CD4-positive, alpha-beta memory T cell (primary cell): ENCODE measurements around the gene BRCC3. TPM values are rescaled to one million over a fixed set of nuclear protein-coding genes. Genes with fewer than 3 reads are reported as not detected.

Experiments used
- CTCF ChIA-PET: fragments of 350-600 bp; sonication (Branson Sonifier 250); formaldehyde crosslinking; loops from one replicate; lab custom pipeline; 2021; ENCODE audit warnings: inconsistent platforms; ENCODE audit not compliant: partially characterized antibody; lab: Charles Lee
- POLR2A ChIA-PET: fragments of 350-600 bp; sonication (Branson Sonifier 250); formaldehyde crosslinking; loops from one replicate; lab custom pipeline; 2021; ENCODE audit not compliant: partially characterized antibody; lab: Charles Lee
- DNase-seq, 5 donors: peaks; one replicate each; pipeline versions ENCODE4 v3.0.0 to v3.0.0-alpha.2; 2020 to 2022; ENCODE audit warnings: mixed read lengths in 1 of 5
- H3K27ac ChIP-seq: one replicate; pipeline ENCODE4 v1.7.0; 2013; ENCODE audit warnings: low read depth, low read length
- H3K27me3 ChIP-seq: 2 replicates; pipeline ENCODE4 v1.7.0; 2013; ENCODE audit warnings: mild to moderate bottlenecking, low read length, moderate library complexity; ENCODE audit not compliant: insufficient read depth
- H3K36me3 ChIP-seq: 2 replicates; pipeline ENCODE4 v1.7.0; 2013; ENCODE audit warnings: mild to moderate bottlenecking, low read length, moderate library complexity; ENCODE audit not compliant: insufficient read depth
- H3K4me1 ChIP-seq: 2 replicates; pipeline ENCODE4 v1.7.0; 2013; ENCODE audit warnings: mild to moderate bottlenecking, low read length, moderate library complexity; ENCODE audit not compliant: insufficient read depth
- H3K4me3 ChIP-seq, 2 donors: one replicate each; pipeline ENCODE4 v1.7.0; 2013; ENCODE audit warnings: low read length in 2 of 2, mild to moderate bottlenecking in 1 of 2
- H3K9me3 ChIP-seq, 2 donors: one replicate each; pipeline ENCODE4 v1.7.0; 2013; ENCODE audit warnings: low read length in 2 of 2, control low read depth in 1 of 2; ENCODE audit not compliant: control insufficient read depth in 1 of 2
- H3K27ac Mint-ChIP-seq, 7 donors: one replicate each; pipeline ENCODE4 v1.8.0; 2020 to 2021; ENCODE audit warnings: mixed read lengths in 7 of 7, mild to moderate bottlenecking in 6 of 7, inconsistent platforms in 3 of 7, moderate library complexity in 3 of 7
- H3K27me3 Mint-ChIP-seq, 2 donors: one replicate each; pipeline ENCODE4 v1.8.0; 2020 to 2021; ENCODE audit warnings: mixed read lengths in 2 of 2
- H3K36me3 Mint-ChIP-seq, 2 donors: one replicate each; pipeline ENCODE4 v1.8.0; 2020 to 2021; ENCODE audit warnings: mixed read lengths in 2 of 2, inconsistent platforms in 1 of 2, mild to moderate bottlenecking in 1 of 2
- H3K4me1 Mint-ChIP-seq, 4 donors: one replicate each; pipeline ENCODE4 v1.8.0; 2020 to 2021; ENCODE audit warnings: mixed read lengths in 4 of 4, mild to moderate bottlenecking in 1 of 4
- H3K4me3 Mint-ChIP-seq, 8 donors: one replicate each; pipeline ENCODE4 v1.8.0; 2020 to 2021; ENCODE audit warnings: mixed read lengths in 8 of 8, mild to moderate bottlenecking in 7 of 8, moderate library complexity in 6 of 8, inconsistent platforms in 3 of 8
- H3K9me3 Mint-ChIP-seq, 8 donors: one replicate each; pipeline ENCODE4 v1.8.0; 2020 to 2021; ENCODE audit warnings: mixed read lengths in 8 of 8, mild to moderate bottlenecking in 5 of 8, inconsistent platforms in 3 of 8, moderate library complexity in 1 of 8
- intact Hi-C: fragments of 100-400 bp; cut with micrococcal nuclease; formaldehyde crosslinking; loops from one replicate; pipeline ENCODE4 v1.15.1; 2023
- polyA plus RNA-seq, 2 donors: library from polyadenylated mRNA; unstranded; fragments of 300-500 nt; fragmentation: Illumina TruSeq; gene quantifications; one replicate each; pipeline ENCODE4 v1.2.3, GENCODE V29; 2021
- total RNA-seq, 2 experiments: library from RNA; stranded (reverse); gene quantifications; one replicate each; pipeline ENCODE4 v1.2.3, GENCODE V29; 2021

Gene BRCC3
- total and polyA plus RNA-seq, 4 experiments from 2014 or later, result 18.8 to 30.1 (median 19.5) TPM

- CTCF ChIA-PET, result interaction anchor here (0.9 to 1.5 kb wide), 2 partner anchors 9 to 24 kb away, joined by 3 read pairs; no protein-coding TSS in a partner anchor
- Histone ChIP-seq H3K4me1 (no peaks in the 10 kb centered on the region), H3K9me3 (no peaks in the 10 kb centered on the region), H3K27ac (no peak overlapping the region), H3K4me3 (no peak overlapping the region), H3K27me3 (no peaks in the 10 kb centered on the region), H3K36me3 (no peaks in the 10 kb centered on the region)
- no peaks in the 10 kb centered on the region for H3K27me3 Mint-ChIP-seq
- H3K9me3 Mint-ChIP-seq, result no peaks in the 10 kb centered on the region
- no peak overlapping the region for H3K27ac Mint-ChIP-seq
- intact Hi-C loops, result no loop called here
- H3K4me3 Mint-ChIP-seq, result no peak overlapping the region
- no peaks in the 10 kb centered on the region for H3K36me3 Mint-ChIP-seq
- DNase-seq, result no peak
- POLR2A ChIA-PET, result no interaction called here
- H3K4me1 Mint-ChIP-seq, result no peaks in the 10 kb centered on the region
These were observed 98.6 kb downstream of the BRCC3 start for GRCh38 chrX:155169881-155170280.

Other genes with a start within 250 kb of the BRCC3 start
- gene SMIM9, start 236.8 kb upstream of the BRCC3 start, total RNA-seq, result not detected
- not detected for gene SMIM9, start 236.8 kb upstream of the BRCC3 start, polyA plus RNA-seq
- gene F8A1, start 185.2 kb upstream of the BRCC3 start, total RNA-seq, result 10 to 100 TPM; 56.1 to 58.2 TPM
- 10 to 100 TPM; 20.3 to 90.4 TPM for gene F8A1, start 185.2 kb upstream of the BRCC3 start, polyA plus RNA-seq
- 1 to 10 TPM; 2.4 to 2.7 TPM for gene F8, start 48.8 kb upstream of the BRCC3 start, total RNA-seq
- 1 to 10 TPM; 4.6 to 7.2 TPM for gene F8, start 48.8 kb upstream of the BRCC3 start, polyA plus RNA-seq
- 10 to 100 TPM; 52.6 to 53.6 TPM for gene FUNDC2, start 44.7 kb upstream of the BRCC3 start, total RNA-seq
- 100 to 1,000 TPM; 156 to 173 TPM for gene FUNDC2, start 44.7 kb upstream of the BRCC3 start, polyA plus RNA-seq
- 1 to 10 TPM; 6.1 to 7.0 TPM for gene CMC4, start 372 bp upstream of the BRCC3 start, total RNA-seq
- gene CMC4, start 372 bp upstream of the BRCC3 start, polyA plus RNA-seq, result 10 to 100 TPM; 23.0 to 25.3 TPM
- 10 to 100 TPM; 21.8 to 24.2 TPM for gene MTCP1, start 372 bp upstream of the BRCC3 start, total RNA-seq
- gene MTCP1, start 372 bp upstream of the BRCC3 start, polyA plus RNA-seq, result 10 to 100 TPM; 26.0 to 44.1 TPM
- gene VBP1, start 145.0 kb downstream of the BRCC3 start, total RNA-seq, result 10 to 100 TPM; 30.8 to 33.9 TPM
- gene VBP1, start 145.0 kb downstream of the BRCC3 start, polyA plus RNA-seq, result 100 to 1,000 TPM in 1 of 2 donors, 10 to 100 TPM in 1; 82.8 to 112 TPM
- 10 to 100 TPM; 16.5 to 16.6 TPM for gene RAB39B, start 193.0 kb downstream of the BRCC3 start, total RNA-seq
- gene RAB39B, start 193.0 kb downstream of the BRCC3 start, polyA plus RNA-seq, result 1 to 10 TPM; 2.5 to 7.9 TPM